Osteocyte (in vitro differentiated cells): ENCODE data around the gene PIN1. TPM values are rescaled to one million over a fixed set of nuclear protein-coding genes. Genes with fewer than 3 reads are reported as not detected.

Source experiments
- DNase-seq: peaks from one replicate; pipeline ENCODE4 v3.0.0; 2021; ENCODE audit warnings: mixed read lengths; ENCODE audit not compliant: unreplicated experiment; ENCODE audit errors: extremely low spot score
- H3K27ac Mint-ChIP-seq: one replicate; pipeline ENCODE4 v1.8.0; 2021; ENCODE audit warnings: mild to moderate bottlenecking, mixed read lengths; ENCODE audit not compliant: unreplicated experiment
- H3K27me3 Mint-ChIP-seq: one replicate; pipeline ENCODE4 v1.8.0; 2021; ENCODE audit warnings: mixed read lengths; ENCODE audit not compliant: unreplicated experiment
- H3K36me3 Mint-ChIP-seq: one replicate; pipeline ENCODE4 v1.8.0; 2021; ENCODE audit warnings: mixed read lengths; ENCODE audit not compliant: unreplicated experiment
- H3K4me1 Mint-ChIP-seq: one replicate; pipeline ENCODE4 v1.8.0; 2021; ENCODE audit warnings: mixed read lengths; ENCODE audit not compliant: unreplicated experiment
- H3K4me3 Mint-ChIP-seq: one replicate; pipeline ENCODE4 v1.8.0; 2021; ENCODE audit warnings: mild to moderate bottlenecking, moderate library complexity, mixed read lengths; ENCODE audit not compliant: unreplicated experiment
- H3K9me3 Mint-ChIP-seq: one replicate; pipeline ENCODE4 v1.8.0; 2021; ENCODE audit warnings: mixed read lengths; ENCODE audit not compliant: unreplicated experiment
- CTCF ChIP-seq: fragments of 200-600 bp; sonication (generic); IDR thresholded peaks from 2 replicates; pipeline ENCODE4 v1.5.0; 2021; ENCODE audit warnings: antibody characterized with exemption, mild to moderate bottlenecking, moderate library complexity
- total RNA-seq: library from RNA; stranded (reverse); gene quantifications from 2 replicates; pipeline ENCODE4 v1.2.1, GENCODE V29; 2021

PIN1 gene
- total RNA-seq, 1 donor from 2014 or later, result 67.4 TPM

GRCh38 chr19:9808855-9809824, 26.0 kb upstream of the PIN1 start:
- H3K4me3 Mint-ChIP-seq, result no peak overlapping the region
- DNase-seq, result no peak
- peaks cover 24% of the 10 kb centered on the region for H3K36me3 Mint-ChIP-seq
- TF ChIP-seq CTCF, result no peak
- H3K27ac Mint-ChIP-seq, result no peak overlapping the region
- no peaks in the 10 kb centered on the region for H3K4me1 Mint-ChIP-seq
- H3K27me3 Mint-ChIP-seq, result no peaks in the 10 kb centered on the region
- H3K9me3 Mint-ChIP-seq, result no peaks in the 10 kb centered on the region

GRCh38 chr19:9811139-9811538, 24.0 kb upstream of the PIN1 start:
- no peak for TF ChIP-seq CTCF
- Mint-ChIP-seq H3K9me3 (no peaks in the 10 kb centered on the region), H3K36me3 (peaks cover 28% of the 10 kb centered on the region), H3K4me1 (peaks cover 2% of the 10 kb centered on the region), H3K27ac (no peak overlapping the region), H3K27me3 (no peaks in the 10 kb centered on the region), H3K4me3 (no peak overlapping the region)
- no peak for DNase-seq

- DNase-seq, result no peak
- H3K27me3 Mint-ChIP-seq, result no peaks in the 10 kb centered on the region
- H3K4me1 Mint-ChIP-seq, result peaks cover 35% of the 10 kb centered on the region
- H3K36me3 Mint-ChIP-seq, result peaks cover 12% of the 10 kb centered on the region
- peak overlapping the region; percentile 98 for H3K27ac Mint-ChIP-seq
- no peak for TF ChIP-seq CTCF
- peak overlapping the region; percentile 89 for H3K4me3 Mint-ChIP-seq
- H3K9me3 Mint-ChIP-seq, result no peaks in the 10 kb centered on the region
Measured at GRCh38 chr19:9818175-9818733, 16.9 kb upstream of the PIN1 start.

GRCh38 chr19:9818734-9819595, 16.2 kb upstream of the PIN1 start, which contains the start of gene FBXL12:
Gene FBXL12, minus strand, starts transcription at chr19:9819079. Its CDS starts 266 bp downstream, at chr19:9818813.
- Mint-ChIP-seq H3K27me3 (no peaks in the 10 kb centered on the region), H3K36me3 (peaks cover 10% of the 10 kb centered on the region), H3K4me1 (peaks cover 40% of the 10 kb centered on the region), H3K4me3 (peak within 1 kb of the TSS; percentile 89), H3K9me3 (no peaks in the 10 kb centered on the region), H3K27ac (peak within 1 kb of the TSS; percentile 98)
- DNase-seq, result peak; percentile 100
- TF ChIP-seq CTCF, result no peak
